Activated naive CD8-positive, alpha-beta T cell treated with anti-CD3 and anti-CD28 coated beads for 36 hours (primary cell): ENCODE measurements around the gene PRRX2. TPM values are rescaled to one million over a fixed set of nuclear protein-coding genes. Genes with fewer than 3 reads are reported as not detected.
A peak's percentile ranks its signal among the peaks of the same experiment; 100 is the strongest.
"Not testable (repeated sequence)": the region's sequence is repeated elsewhere in the genome, so short reads cannot be mapped to it uniquely, and the experiment has no call there.

Experiments
- DNase-seq: peaks from one replicate; pipeline ENCODE4 v3.0.0; 2021
- H3K27ac Mint-ChIP-seq: one replicate; pipeline ENCODE4 v1.8.0; 2022; ENCODE audit warnings: mild to moderate bottlenecking, moderate library complexity, mixed read lengths
- H3K27me3 Mint-ChIP-seq: one replicate; pipeline ENCODE4 v1.8.0; 2022; ENCODE audit warnings: mild to moderate bottlenecking, mixed read lengths
- H3K36me3 Mint-ChIP-seq: one replicate; pipeline ENCODE4 v1.8.0; 2021; ENCODE audit warnings: mild to moderate bottlenecking, mixed read lengths
- H3K4me1 Mint-ChIP-seq: one replicate; pipeline ENCODE4 v1.8.0; 2021; ENCODE audit warnings: mixed read lengths
- H3K4me3 Mint-ChIP-seq: one replicate; pipeline ENCODE4 v1.8.0; 2022; ENCODE audit warnings: mild to moderate bottlenecking, moderate library complexity, mixed read lengths
- H3K9me3 Mint-ChIP-seq: one replicate; pipeline ENCODE4 v1.8.0; 2022; ENCODE audit warnings: mixed read lengths
- total RNA-seq, 2 experiments: library from RNA; stranded (reverse); gene quantifications; one replicate each; pipeline ENCODE4 v1.2.3, GENCODE V29; 2021

PRRX2 gene
- total RNA-seq, 2 experiments from 2014 or later: 0.66 to 0.76 TPM

- Mint-ChIP-seq H3K4me3 (no peak overlapping the region), H3K4me1 (peaks cover 41% of the 10 kb centered on the region), H3K27ac (peak overlapping the region; percentile 54), H3K27me3 (no peaks in the 10 kb centered on the region), H3K36me3 (peaks cover 24% of the 10 kb centered on the region), H3K9me3 (no peaks in the 10 kb centered on the region)
- no peak for DNase-seq
These were observed 33.7 kb upstream of the PRRX2 start for GRCh38 chr9:129631674-129632129.

- H3K9me3 Mint-ChIP-seq: no peaks in the 10 kb centered on the region
- H3K27me3 Mint-ChIP-seq: no peaks in the 10 kb centered on the region
- H3K4me3 Mint-ChIP-seq: no peak overlapping the region
- H3K36me3 Mint-ChIP-seq: peaks cover 20% of the 10 kb centered on the region
- no peak for DNase-seq
- H3K27ac Mint-ChIP-seq: no peak overlapping the region
- H3K4me1 Mint-ChIP-seq: peaks cover 35% of the 10 kb centered on the region
These were observed 33.0 kb upstream of the PRRX2 start for GRCh38 chr9:129632460-129632859.

- no peaks in the 10 kb centered on the region for H3K9me3 Mint-ChIP-seq
- H3K4me3 Mint-ChIP-seq: no peak overlapping the region
- H3K27ac Mint-ChIP-seq: no peak overlapping the region
- peaks cover 27% of the 10 kb centered on the region for H3K4me1 Mint-ChIP-seq
- H3K36me3 Mint-ChIP-seq: peaks cover 19% of the 10 kb centered on the region
- no peak for DNase-seq
- no peaks in the 10 kb centered on the region for H3K27me3 Mint-ChIP-seq
These were observed 32.2 kb upstream of the PRRX2 start for GRCh38 chr9:129633207-129633606.

- DNase-seq: no peak
- no peaks in the 10 kb centered on the region for H3K27me3 Mint-ChIP-seq
- H3K4me3 Mint-ChIP-seq: no peak overlapping the region
- no peaks in the 10 kb centered on the region for H3K9me3 Mint-ChIP-seq
- H3K4me1 Mint-ChIP-seq: peaks cover 21% of the 10 kb centered on the region
- peaks cover 22% of the 10 kb centered on the region for H3K36me3 Mint-ChIP-seq
- H3K27ac Mint-ChIP-seq: no peak overlapping the region
These were observed 31.6 kb upstream of the PRRX2 start for GRCh38 chr9:129633848-129634247.

GRCh38 chr9:129635099-129636065 is 30.1 kb upstream of the PRRX2 start:
- H3K4me3 Mint-ChIP-seq: no peak overlapping the region

GRCh38 chr9:129636343-129636742 is 29.1 kb upstream of the PRRX2 start:
- not testable (repeated sequence) for DNase-seq, H3K9me3 Mint-ChIP-seq, H3K27me3 Mint-ChIP-seq, H3K27ac Mint-ChIP-seq, H3K4me3 Mint-ChIP-seq
- Mint-ChIP-seq H3K4me1 (peaks cover 12% of the 10 kb centered on the region), H3K36me3 (peaks cover 25% of the 10 kb centered on the region)

More at GRCh38 chr9:129635099-129636065, 30.1 kb upstream of the PRRX2 start:
- Mint-ChIP-seq H3K27me3 (no peaks in the 10 kb centered on the region), H3K36me3 (peaks cover 22% of the 10 kb centered on the region), H3K4me1 (peaks cover 8% of the 10 kb centered on the region), H3K9me3 (no peaks in the 10 kb centered on the region), H3K27ac (no peak overlapping the region)
- DNase-seq: no peak

GRCh38 chr9:129637102-129637501 is 28.3 kb upstream of the PRRX2 start:
- Mint-ChIP-seq H3K27ac (no peak overlapping the region), H3K9me3 (no peaks in the 10 kb centered on the region), H3K4me3 (no peak overlapping the region), H3K36me3 (peaks cover 21% of the 10 kb centered on the region), H3K4me1 (peaks cover 9% of the 10 kb centered on the region), H3K27me3 (no peaks in the 10 kb centered on the region)
- DNase-seq: no peak

- peak overlapping the region; percentile 16 for H3K27ac Mint-ChIP-seq
- H3K36me3 Mint-ChIP-seq: peaks cover 21% of the 10 kb centered on the region
- DNase-seq: no peak
- no peak overlapping the region for H3K4me3 Mint-ChIP-seq
- H3K4me1 Mint-ChIP-seq: peaks cover 11% of the 10 kb centered on the region
- no peaks in the 10 kb centered on the region for H3K27me3 Mint-ChIP-seq
- no peaks in the 10 kb centered on the region for H3K9me3 Mint-ChIP-seq
These were observed 27.6 kb upstream of the PRRX2 start for GRCh38 chr9:129637673-129638439.

- Mint-ChIP-seq H3K36me3 (peaks cover 21% of the 10 kb centered on the region), H3K4me3 (no peak overlapping the region)
These were observed 26.3 kb upstream of the PRRX2 start for GRCh38 chr9:129639034-129639630.

GRCh38 chr9:129639756-129640085 is 25.7 kb upstream of the PRRX2 start:
- Mint-ChIP-seq H3K9me3 (no peaks in the 10 kb centered on the region), H3K4me1 (peaks cover 11% of the 10 kb centered on the region), H3K36me3 (peaks cover 20% of the 10 kb centered on the region), H3K4me3 (peak overlapping the region; percentile 84), H3K27ac (no peak overlapping the region), H3K27me3 (no peaks in the 10 kb centered on the region)
- no peak for DNase-seq

More at GRCh38 chr9:129639034-129639630, 26.3 kb upstream of the PRRX2 start:
- no peak for DNase-seq
- no peak overlapping the region for H3K27ac Mint-ChIP-seq
- H3K4me1 Mint-ChIP-seq: peaks cover 11% of the 10 kb centered on the region
- H3K9me3 Mint-ChIP-seq: no peaks in the 10 kb centered on the region
- no peaks in the 10 kb centered on the region for H3K27me3 Mint-ChIP-seq

- no peaks in the 10 kb centered on the region for H3K9me3 Mint-ChIP-seq
- H3K27me3 Mint-ChIP-seq: no peaks in the 10 kb centered on the region
- no peak overlapping the region for H3K27ac Mint-ChIP-seq
- peaks cover 11% of the 10 kb centered on the region for H3K4me1 Mint-ChIP-seq
- DNase-seq: no peak
- H3K4me3 Mint-ChIP-seq: peak overlapping the region; percentile 84
- H3K36me3 Mint-ChIP-seq: peaks cover 14% of the 10 kb centered on the region
These were observed 25.2 kb upstream of the PRRX2 start for GRCh38 chr9:129640086-129640870.

GRCh38 chr9:129640871-129641749 is 24.3 kb upstream of the PRRX2 start:
- Mint-ChIP-seq H3K9me3 (no peaks in the 10 kb centered on the region), H3K27ac (peak overlapping the region; percentile 74), H3K4me3 (peak overlapping the region; percentile 84), H3K4me1 (peaks cover 11% of the 10 kb centered on the region), H3K27me3 (no peaks in the 10 kb centered on the region), H3K36me3 (peaks cover 11% of the 10 kb centered on the region)
- DNase-seq: no peak

GRCh38 chr9:129641750-129642585 is 23.5 kb upstream of the PRRX2 start, which contains the start of gene ASB6:
Gene ASB6, minus strand, starts transcription at chr9:129642151. Its CDS starts 152 bp downstream, at chr9:129641999.
- Mint-ChIP-seq H3K36me3 (peaks cover 11% of the 10 kb centered on the region), H3K27me3 (no peaks in the 10 kb centered on the region), H3K4me3 (peak within 1 kb of the TSS; percentile 84), H3K4me1 (peaks cover 11% of the 10 kb centered on the region), H3K9me3 (no peaks in the 10 kb centered on the region), H3K27ac (peak within 1 kb of the TSS; percentile 74)
- peak; percentile 99 for DNase-seq
